ENCODE results near the gene TMEM88.
"Not testable (repeated sequence)": the region's sequence is repeated elsewhere in the genome, so short reads cannot be mapped to it uniquely, and the experiment has no call there.

The TMEM88 gene

GRCh38 chr17:7854851-7855659 is at the start of gene TMEM88:
Gene TMEM88 (plus strand): TSS chr17:7855066. CDS start chr17:7855075, 9 bp downstream.
- no peak for DNase-seq (ENCODE audit: low spot score)

- DNase-seq (ENCODE audit: low spot score) = peak; percentile 17
These were observed 48.3 kb upstream of the TMEM88 start for GRCh38 chr17:7806587-7806986.

DNA sequence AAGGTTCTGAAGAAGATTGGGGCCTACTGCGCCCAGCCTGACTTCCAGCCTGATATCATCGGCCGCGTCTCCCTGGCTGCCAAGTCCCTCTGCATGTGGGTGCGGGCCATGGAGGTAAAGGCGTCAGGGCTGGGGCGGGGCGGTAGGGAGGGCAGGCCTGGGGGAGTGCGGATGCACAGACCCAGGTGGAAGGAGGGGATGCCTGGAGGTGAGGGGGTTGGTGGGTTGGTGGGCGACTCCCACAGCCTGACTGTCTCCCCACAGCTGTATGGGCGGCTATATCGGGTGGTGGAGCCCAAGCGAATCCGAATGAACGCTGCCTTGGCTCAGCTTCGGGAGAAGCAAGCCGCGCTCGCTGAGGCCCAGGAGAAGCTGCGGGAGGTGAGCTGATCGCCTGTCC is 47.7 kb upstream of the TMEM88 start:
- DNase-seq (ENCODE audit: low spot score) = no peak

GRCh38 chr17:7809086-7809790 is 45.6 kb upstream of the TMEM88 start:
- no peak for DNase-seq (ENCODE audit: low spot score)

DNA sequence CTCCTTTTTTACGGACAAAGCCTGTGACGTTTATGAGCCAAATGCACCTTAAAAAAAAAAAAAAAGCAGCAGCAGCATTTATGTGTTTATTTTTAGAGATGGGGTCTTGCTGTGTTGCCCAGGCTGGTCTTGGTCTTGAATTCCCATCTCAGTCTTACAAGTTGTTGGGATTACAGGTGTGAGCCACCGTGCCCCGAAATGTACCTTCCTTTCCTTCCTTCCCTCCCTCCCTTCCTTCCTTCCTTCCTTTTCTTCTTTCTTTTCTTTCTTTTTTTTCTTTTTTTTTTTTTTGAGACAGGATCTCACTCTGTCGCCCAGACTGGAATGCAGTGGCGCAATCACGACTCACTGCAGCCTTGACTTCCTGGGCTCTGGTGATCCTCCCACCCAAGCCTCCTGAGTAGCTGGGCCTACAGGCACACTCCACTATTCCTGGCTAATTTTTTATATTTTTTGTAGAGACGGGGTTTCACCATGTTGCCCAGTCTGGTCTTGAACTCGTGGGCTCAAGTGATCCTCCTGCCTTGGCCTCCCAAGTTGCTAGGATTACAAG is 45.0 kb upstream of the TMEM88 start:
- DNase-seq (ENCODE audit: low spot score) = not testable (repeated sequence)

DNA sequence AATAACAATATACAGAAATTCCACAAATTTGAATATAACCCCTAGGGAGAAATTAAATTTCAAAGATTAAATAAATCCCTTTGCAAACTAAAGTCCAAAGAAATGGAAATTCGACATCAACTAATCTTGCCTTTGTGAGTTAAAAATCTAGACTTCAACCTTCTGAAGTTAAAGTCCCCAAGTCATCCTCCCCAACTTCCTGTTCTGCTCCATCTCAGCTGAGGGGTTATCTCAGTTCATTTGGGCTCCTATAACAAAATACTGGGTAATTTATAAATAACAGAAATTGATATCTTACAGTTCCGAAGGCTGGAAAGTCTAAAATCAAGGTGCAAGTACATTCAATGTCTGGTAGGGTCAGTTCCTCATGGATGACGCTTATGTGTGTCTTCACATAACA is 43.6 kb upstream of the TMEM88 start:
- no peak for DNase-seq (ENCODE audit: low spot score)

GRCh38 chr17:7814969-7815368 is 39.9 kb upstream of the TMEM88 start:
- DNase-seq (ENCODE audit: low spot score) = no peak

GRCh38 chr17:7816926-7817642 is 37.8 kb upstream of the TMEM88 start:
- no peak for DNase-seq (ENCODE audit: low spot score)

DNA sequence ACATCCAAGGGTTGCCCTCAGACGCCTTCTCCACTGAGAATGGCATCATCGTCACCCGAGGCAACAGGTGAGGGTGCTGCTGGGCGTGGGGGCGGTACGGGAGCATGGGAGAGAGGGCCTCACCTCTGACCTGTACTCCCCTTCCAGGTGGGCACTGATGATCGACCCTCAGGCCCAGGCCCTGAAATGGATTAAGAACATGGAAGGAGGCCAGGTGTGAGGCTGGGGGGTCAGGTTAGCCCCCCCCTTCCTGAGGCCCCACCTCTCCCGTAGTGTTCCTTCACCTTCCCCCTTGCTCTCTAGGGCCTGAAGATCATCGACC is 37.3 kb upstream of the TMEM88 start:
- DNase-seq (ENCODE audit: low spot score) = no peak

DNA sequence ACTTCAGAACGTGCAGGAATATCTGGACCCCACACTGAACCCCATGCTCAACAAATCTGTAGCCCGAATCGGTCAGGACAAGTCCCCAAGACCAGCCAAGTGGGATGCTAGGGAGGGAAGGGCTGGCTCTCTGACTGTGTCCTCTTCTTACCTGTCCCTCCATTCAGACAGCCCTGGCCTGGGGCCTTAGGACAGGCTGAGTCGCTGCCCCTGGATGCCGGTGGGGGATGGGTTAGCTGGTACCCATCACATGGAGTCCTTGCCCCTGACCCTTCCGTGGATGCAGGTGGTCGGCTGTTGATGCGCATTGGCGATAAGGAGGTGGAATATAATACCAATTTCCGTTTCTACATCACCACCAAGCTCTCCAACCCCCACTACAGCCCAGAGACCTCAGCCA is 36.8 kb upstream of the TMEM88 start:
- no peak for DNase-seq (ENCODE audit: low spot score)

DNA sequence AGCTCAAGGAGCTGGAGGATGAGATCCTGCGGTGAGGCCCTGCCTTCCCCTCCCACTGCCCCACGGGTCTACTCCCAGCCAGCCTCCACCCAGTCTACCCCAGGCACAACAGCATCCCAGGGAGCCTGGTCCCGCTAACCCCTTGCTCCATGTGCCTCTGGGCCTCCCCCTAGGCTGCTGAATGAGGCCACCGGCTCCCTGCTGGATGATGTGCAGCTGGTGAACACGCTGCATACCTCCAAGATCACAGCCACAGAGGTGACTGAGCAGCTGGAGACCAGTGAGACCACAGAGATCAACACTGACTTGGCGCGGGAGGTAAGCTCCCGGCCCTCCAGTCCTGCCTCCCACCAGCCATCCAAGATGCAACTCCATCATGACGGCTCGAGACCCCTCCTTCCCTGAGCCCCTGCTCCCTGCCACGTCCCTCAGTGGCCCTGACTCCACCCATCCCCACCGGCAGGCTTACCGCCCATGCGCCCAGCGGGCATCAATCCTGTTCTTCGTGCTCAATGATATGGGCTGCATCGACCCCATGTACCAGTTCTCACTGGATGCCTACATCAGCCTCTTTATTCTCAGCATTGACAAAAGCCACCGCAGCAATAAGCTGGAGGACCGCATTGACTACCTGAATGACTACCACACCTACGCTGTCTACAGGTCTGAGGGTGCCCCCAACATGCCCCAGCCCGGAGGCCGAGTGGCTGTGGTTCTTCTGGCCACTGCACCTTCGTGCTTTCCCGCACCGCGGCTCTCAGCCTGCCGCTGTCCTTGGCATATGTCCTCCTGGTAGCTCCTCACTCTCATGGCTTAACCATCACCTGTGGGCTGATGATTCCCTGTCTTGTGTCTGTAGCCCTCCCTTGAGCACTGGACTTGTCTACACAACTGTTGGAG is 35.9 kb upstream of the TMEM88 start:
- DNase-seq (ENCODE audit: low spot score) = no peak

DNA sequence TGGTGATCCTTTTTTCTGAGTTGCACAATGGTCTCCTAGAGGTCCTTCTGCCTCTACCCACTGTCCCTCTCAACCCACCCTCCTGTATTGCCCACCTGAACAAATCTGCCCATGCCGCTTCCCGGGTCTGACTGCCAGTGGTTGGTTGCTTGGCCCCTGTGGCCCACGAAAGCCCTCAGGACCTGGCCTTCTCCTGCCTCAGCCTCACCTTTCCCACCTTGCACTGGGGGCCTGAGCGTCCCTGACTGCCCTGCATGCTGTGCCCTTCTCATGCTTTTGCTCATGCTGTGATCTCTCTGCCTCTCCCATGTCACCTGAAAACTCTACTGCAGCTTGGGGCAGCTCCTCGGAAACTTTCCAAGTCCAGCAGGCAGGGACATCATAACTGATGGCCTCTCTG is 34.6 kb upstream of the TMEM88 start:
- no peak for DNase-seq (ENCODE audit: low spot score)

- no peak for DNase-seq (ENCODE audit: low spot score)
These were observed 32.7 kb upstream of the TMEM88 start for GRCh38 chr17:7822126-7822525.

DNA sequence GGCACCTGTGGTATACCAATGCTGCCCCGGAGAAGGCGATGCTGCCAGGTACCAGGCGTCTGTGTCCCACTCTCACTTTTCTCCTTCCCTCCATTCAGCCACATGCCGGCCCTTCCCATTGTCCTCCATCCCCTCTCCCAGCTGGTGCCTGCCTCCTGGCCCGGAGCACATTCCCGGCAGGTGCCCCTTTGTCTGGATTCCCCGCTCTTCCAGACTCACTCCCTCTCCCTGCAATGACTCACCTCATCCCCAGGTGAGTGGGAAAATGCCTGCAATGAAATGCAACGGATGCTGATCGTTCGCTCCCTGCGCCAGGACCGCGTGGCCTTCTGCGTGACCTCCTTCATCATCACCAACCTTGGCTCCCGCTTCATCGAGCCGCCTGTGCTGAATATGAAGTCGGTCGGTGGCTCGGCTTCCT is 31.3 kb upstream of the TMEM88 start:
- DNase-seq (ENCODE audit: low spot score) = no peak

GRCh38 chr17:7824021-7824924 is 30.6 kb upstream of the TMEM88 start:
- no peak for DNase-seq (ENCODE audit: low spot score)

GRCh38 chr17:7825206-7825990 is 29.5 kb upstream of the TMEM88 start:
- DNase-seq (ENCODE audit: low spot score) = peak; percentile 43

- DNase-seq (ENCODE audit: low spot score) = no peak
These were observed 24.2 kb upstream of the TMEM88 start for GRCh38 chr17:7830616-7831015.

DNA sequence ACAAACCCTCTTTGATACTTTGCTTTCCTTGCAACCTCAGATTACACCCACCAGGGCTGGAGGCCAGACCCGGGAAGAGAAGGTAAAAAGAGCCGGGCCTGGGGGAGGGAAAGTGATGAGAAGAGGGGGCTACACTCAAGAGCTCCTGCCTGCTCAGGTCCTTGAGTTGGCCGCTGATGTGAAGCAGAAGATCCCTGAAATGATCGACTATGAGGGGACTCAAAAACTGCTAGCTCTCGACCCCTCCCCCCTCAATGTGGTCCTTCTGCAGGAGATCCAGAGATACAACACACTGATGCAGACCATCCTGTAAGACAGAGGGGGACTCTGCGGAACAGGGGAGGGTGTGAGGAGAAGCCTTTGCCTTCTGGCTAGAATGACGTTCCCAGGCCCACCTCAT is 23.6 kb upstream of the TMEM88 start:
- no peak for DNase-seq (ENCODE audit: low spot score)

DNA sequence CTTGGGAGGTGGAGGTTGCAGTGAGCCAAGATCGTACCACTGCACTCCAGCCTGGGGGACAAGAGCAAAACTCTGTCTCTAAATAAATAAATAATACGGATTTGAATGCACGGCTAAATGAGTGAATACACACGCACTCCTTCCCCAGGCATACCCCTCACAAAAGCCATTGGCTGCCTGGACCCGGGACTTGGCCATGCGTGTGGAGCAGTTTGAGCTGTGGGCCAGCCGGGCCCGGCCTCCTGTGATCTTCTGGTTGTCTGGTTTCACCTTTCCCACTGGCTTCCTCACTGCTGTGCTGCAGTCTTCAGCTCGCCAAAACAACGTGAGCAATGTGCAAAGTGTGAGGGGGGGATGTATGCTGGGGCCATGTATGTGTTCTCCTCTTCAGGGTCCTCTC is 22.4 kb upstream of the TMEM88 start:
- DNase-seq (ENCODE audit: low spot score) = no peak
